H1 (cell line): ENCODE results near the gene WNT11. TPM values are rescaled to one million over a fixed set of nuclear protein-coding genes. Genes with fewer than 3 reads are reported as not detected.

Experiments used
- RBBP5 ChIP-seq: IDR thresholded peaks from 2 replicates; pipeline ENCODE4 v1.7.1; 2012; ENCODE audit warnings: low read depth, mild to moderate bottlenecking, inconsistent platforms, low read length, moderate library complexity, borderline replicate concordance
- SP4 ChIP-seq: IDR thresholded peaks from 2 replicates; pipeline ENCODE4 v1.6.1; 2012; ENCODE audit warnings: low read length, inconsistent platforms
- TBP ChIP-seq: IDR thresholded peaks from 2 replicates; pipeline ENCODE4 v1.6.1; 2011; ENCODE audit warnings: low read depth, low read length, improper control_type of control experiment
- polyA plus RNA-seq, 7 experiments: library from polyadenylated mRNA; depleted of rRNA in 3 of 7; stranded (reverse) in 5 of 7; unstranded in 2 of 7; fragments of >200 nt in 5 of 7; fragments of 200-250 nt in 2 of 7; gene quantifications; 1 replicate in 5 of 7; 2 replicates in 1 of 7; 4 replicates in 1 of 7; pipeline versions ENCODE4 v1.2.1 to v1.2.3, GENCODE V29; 2011 to 2013; ENCODE audit warnings: missing spikeins in 2 of 7, mixed read lengths in 2 of 7
- total RNA-seq: library from RNA; stranded (reverse); fragmentation: NEBNext Ultra II Directional; extraction: Animal tissue kit (Norgen Biotek cat#: 25700); gene quantifications from 2 replicates; pipeline ENCODE4 v1.2.1, GENCODE V29; 2021

Gene WNT11
- total and polyA plus RNA-seq, 2 of the 8 experiments (the other 6 are each of a cell fraction or from before 2014, with no cell fraction given), result 0.11 to 0.45 TPM

DNA sequence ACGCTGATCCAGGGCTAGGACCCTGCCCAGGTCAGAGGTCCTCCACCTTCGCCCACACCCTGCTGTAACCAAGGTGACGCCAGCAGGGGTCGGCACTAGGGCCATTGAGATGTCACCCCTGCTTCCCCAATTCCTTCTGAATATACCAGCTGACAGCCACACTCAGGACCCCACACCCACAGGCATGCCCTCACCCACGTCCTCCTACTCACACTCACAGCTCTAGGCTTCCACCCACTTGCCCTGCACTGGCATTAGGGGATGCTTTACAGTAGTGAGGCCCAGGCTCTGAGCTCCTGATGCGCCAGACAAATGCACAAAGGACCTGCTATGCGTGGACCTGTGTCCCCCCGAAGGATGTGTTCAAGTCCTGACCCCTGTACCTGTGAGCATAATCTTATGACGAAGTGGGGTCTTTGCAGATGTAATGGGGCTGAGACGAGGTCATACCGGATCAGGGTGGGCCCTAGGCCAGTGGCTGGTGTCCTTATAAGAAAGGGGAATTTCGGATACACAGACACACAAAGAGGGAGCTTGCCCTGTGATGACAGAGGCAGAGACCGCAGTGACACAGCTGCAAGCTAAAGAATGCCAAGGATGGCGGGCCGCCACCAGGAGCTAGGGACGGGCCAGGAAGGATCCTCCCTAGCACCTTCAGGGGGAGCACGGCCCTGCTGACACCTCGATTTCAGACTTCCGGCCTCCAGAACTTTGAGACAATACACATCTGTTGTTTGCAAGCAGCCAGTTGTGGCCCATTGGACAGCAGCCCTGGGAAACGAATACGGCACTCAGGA lies 11.2 kb downstream of the WNT11 start (continued):
- TF ChIP-seq RBBP5, result no peak
- TF ChIP-seq SP4, result no peak
- no peak for TF ChIP-seq TBP
